Naive thymus-derived CD4-positive, alpha-beta T cell (primary cell): ENCODE measurements around the gene SPIB. TPM values are rescaled to one million over a fixed set of nuclear protein-coding genes. Genes with fewer than 3 reads are reported as not detected.
A peak's percentile ranks its signal among the peaks of the same experiment; 100 is the strongest.

ENCODE experiments used
- ATAC-seq: fragments of 150-1000 bp; cut with Tn5 transposase; 2 replicates; pipeline ENCODE4 v1.10.0; 2021; ENCODE audit warnings: mild to moderate bottlenecking, moderate library complexity
- CTCF ChIA-PET: fragments of 350-600 bp; sonication (Branson Sonifier 250); formaldehyde crosslinking; loops from one replicate; lab custom pipeline; 2021; ENCODE audit warnings: antibody characterized with exemption; lab: Charles Lee
- POLR2A ChIA-PET: fragments of 350-600 bp; sonication (Branson Sonifier 250); formaldehyde crosslinking; loops from one replicate; lab custom pipeline; 2021; ENCODE audit warnings: antibody characterized with exemption, inconsistent platforms; lab: Charles Lee
- DNase-seq, 9 donors: peaks; one replicate each; pipeline versions ENCODE4 v3.0.0 to v3.0.0-alpha.2; 2020 to 2022; ENCODE audit warnings: mixed read lengths in 1 of 9
- H3K27ac ChIP-seq: one replicate; pipeline ENCODE4 v1.7.0; 2013; ENCODE audit warnings: mild to moderate bottlenecking, low read depth, low read length, moderate library complexity
- H3K27me3 ChIP-seq, 2 donors: one replicate each; pipeline ENCODE4 v1.7.0; 2013; ENCODE audit warnings: low read length in 2 of 2, mild to moderate bottlenecking in 2 of 2, moderate library complexity in 2 of 2; ENCODE audit not compliant: control insufficient read depth in 2 of 2, insufficient read depth in 2 of 2
- H3K36me3 ChIP-seq, 3 experiments: 1 replicate in 2 of 3; 2 replicates in 1 of 3; pipeline ENCODE4 v1.7.0; 2013; ENCODE audit warnings: low read length in 3 of 3, mild to moderate bottlenecking in 3 of 3, moderate library complexity in 1 of 3; ENCODE audit not compliant: insufficient read depth in 3 of 3, control insufficient read depth in 2 of 3
- H3K4me1 ChIP-seq, 2 donors: one replicate each; pipeline ENCODE4 v1.7.0; 2013; ENCODE audit warnings: low read length in 2 of 2, mild to moderate bottlenecking in 2 of 2, moderate library complexity in 1 of 2; ENCODE audit not compliant: control insufficient read depth in 2 of 2, insufficient read depth in 2 of 2
- H3K4me3 ChIP-seq: 2 replicates; pipeline ENCODE4 v1.7.0; 2013; ENCODE audit warnings: mild to moderate bottlenecking, low read length
- H3K9me3 ChIP-seq, 3 experiments: 1 replicate in 2 of 3; 2 replicates in 1 of 3; pipeline ENCODE4 v1.7.0; 2013; ENCODE audit warnings: low read length in 3 of 3; ENCODE audit not compliant: control insufficient read depth in 2 of 3
- H3K27ac Mint-ChIP-seq, 9 donors: one replicate each; pipeline ENCODE4 v1.8.0; 2020 to 2022; ENCODE audit warnings: mixed read lengths in 9 of 9, mild to moderate bottlenecking in 8 of 9, moderate library complexity in 5 of 9, inconsistent platforms in 2 of 9
- H3K27me3 Mint-ChIP-seq, 5 donors: one replicate each; pipeline ENCODE4 v1.8.0; 2021 to 2022; ENCODE audit warnings: mixed read lengths in 5 of 5, mild to moderate bottlenecking in 1 of 5
- H3K36me3 Mint-ChIP-seq, 5 donors: one replicate each; pipeline ENCODE4 v1.8.0; 2020 to 2022; ENCODE audit warnings: mixed read lengths in 5 of 5, mild to moderate bottlenecking in 3 of 5, inconsistent platforms in 1 of 5
- H3K4me1 Mint-ChIP-seq, 7 donors: one replicate each; pipeline ENCODE4 v1.8.0; 2020 to 2022; ENCODE audit warnings: mixed read lengths in 7 of 7, mild to moderate bottlenecking in 3 of 7, inconsistent platforms in 1 of 7
- H3K4me3 Mint-ChIP-seq, 10 donors: one replicate each; pipeline ENCODE4 v1.8.0; 2020 to 2022; ENCODE audit warnings: mild to moderate bottlenecking in 10 of 10, mixed read lengths in 10 of 10, moderate library complexity in 6 of 10, inconsistent platforms in 2 of 10
- H3K9me3 Mint-ChIP-seq, 11 donors: one replicate each; pipeline ENCODE4 v1.8.0; 2020 to 2022; ENCODE audit warnings: mixed read lengths in 11 of 11, mild to moderate bottlenecking in 4 of 11, inconsistent platforms in 1 of 11, moderate library complexity in 1 of 11
- intact Hi-C, 2 donors: fragments of 100-400 bp; cut with micrococcal nuclease; formaldehyde crosslinking; loops; one replicate each; pipeline ENCODE4 v1.15.1; 2023
- polyA plus RNA-seq, 2 donors: library from polyadenylated mRNA; unstranded; fragments of 300-500 nt; fragmentation: Illumina TruSeq; gene quantifications; one replicate each; pipeline ENCODE4 v1.2.3, GENCODE V29; 2021
- total RNA-seq, 6 experiments: library from RNA in 5 of 6; stranded (reverse) in 5 of 6; gene quantifications; 1 replicate in 5 of 6; 2 replicates in 1 of 6; pipeline ENCODE4 v1.2.3 and lab custom pipeline; 2021 to 2026

Gene SPIB
- total and polyA plus RNA-seq, 7 experiments from 2014 or later, result 0.19 to 7.5 (median 0.94) TPM

DNA sequence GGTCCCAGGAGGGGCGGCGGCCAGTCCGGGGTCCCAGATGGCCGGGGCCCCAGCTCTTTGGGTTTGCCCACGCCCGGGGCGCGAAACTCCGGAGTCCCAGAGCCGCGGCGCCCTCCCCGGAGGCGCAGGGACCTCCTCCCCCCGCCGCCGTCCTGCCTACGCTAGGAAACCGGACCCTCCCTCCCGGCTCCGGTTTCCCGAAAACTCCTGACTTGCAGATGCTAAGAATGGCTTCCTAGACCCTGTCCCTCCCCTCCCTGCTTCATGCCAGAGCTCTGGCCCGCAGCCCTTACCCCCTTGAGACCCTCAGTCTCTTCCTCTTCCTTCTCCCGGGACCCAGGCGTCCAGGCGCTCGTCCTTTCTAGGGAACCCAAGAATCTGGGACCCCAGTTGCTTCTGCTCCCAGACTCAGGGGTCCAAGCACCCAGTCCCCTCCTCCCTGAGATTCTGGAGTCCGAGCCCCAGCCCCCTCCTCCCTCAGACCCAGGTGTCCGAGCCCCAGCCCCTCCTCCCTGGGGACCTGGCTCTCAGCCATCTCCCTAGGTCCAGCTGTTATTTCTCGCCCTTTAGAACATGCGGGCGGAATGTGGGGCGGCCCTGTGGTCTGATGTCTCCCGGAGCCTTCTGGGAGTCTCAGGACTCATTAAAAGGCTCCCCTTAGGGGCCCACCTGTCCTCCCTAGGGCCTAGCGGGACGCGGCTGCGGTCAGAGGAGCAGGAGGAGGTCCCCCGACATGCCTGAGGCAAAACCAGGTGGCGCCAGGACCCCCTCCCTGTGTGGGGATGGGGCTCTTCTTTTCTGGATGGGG is 13.7 kb downstream of the SPIB start, which contains the start of gene MYBPC2:
Gene MYBPC2, plus strand, starts transcription at position 672 of the 808 bp plus-strand sequence. Its CDS starts 62 bp downstream, at position 734.
- peak within 1 kb of the TSS; percentile 61 for H3K4me3 ChIP-seq
- CTCF ChIA-PET, result interaction anchor here (0.6 kb wide), 1 partner anchor 66 kb away, joined by 6 read pairs; no protein-coding TSS in a partner anchor
- H3K27ac Mint-ChIP-seq, result peak within 1 kb of the TSS; percentile 61 to 94 (median 89)
- peaks cover 0 to 19% (median 12%) of the 10 kb centered on the region in 5 donors for H3K27me3 Mint-ChIP-seq
- peaks cover 0 to 23% (median 16%) of the 10 kb centered on the region in 7 donors for H3K4me1 Mint-ChIP-seq
- DNase-seq (peak in 1 of 9 donors; percentile 36), ATAC-seq (no peak)
- no peaks in the 10 kb centered on the region for H3K9me3 ChIP-seq
- no peaks in the 10 kb centered on the region for H3K9me3 Mint-ChIP-seq
- H3K27me3 ChIP-seq, result no peaks in the 10 kb centered on the region
- POLR2A ChIA-PET, result interaction anchor here (1.4 kb wide), 1 partner anchor 57 kb away, joined by 3 read pairs; the partner anchor contains the start of gene NR1H2
- H3K36me3 Mint-ChIP-seq, result no peaks in the 10 kb centered on the region
- peaks cover 0 to 12% of the 10 kb centered on the region in 2 donors for H3K4me1 ChIP-seq
- H3K27ac ChIP-seq, result peak within 1 kb of the TSS; percentile 73
- peak within 1 kb of the TSS; percentile 87 to 100 (median 92) for H3K4me3 Mint-ChIP-seq
- H3K36me3 ChIP-seq, result no peaks in the 10 kb centered on the region
- intact Hi-C loops, result loop anchor here in 1 of 2 donors (5.0 kb wide), 1 partner anchor 50 kb away; the partner anchor contains the start of gene POLD1

DNA sequence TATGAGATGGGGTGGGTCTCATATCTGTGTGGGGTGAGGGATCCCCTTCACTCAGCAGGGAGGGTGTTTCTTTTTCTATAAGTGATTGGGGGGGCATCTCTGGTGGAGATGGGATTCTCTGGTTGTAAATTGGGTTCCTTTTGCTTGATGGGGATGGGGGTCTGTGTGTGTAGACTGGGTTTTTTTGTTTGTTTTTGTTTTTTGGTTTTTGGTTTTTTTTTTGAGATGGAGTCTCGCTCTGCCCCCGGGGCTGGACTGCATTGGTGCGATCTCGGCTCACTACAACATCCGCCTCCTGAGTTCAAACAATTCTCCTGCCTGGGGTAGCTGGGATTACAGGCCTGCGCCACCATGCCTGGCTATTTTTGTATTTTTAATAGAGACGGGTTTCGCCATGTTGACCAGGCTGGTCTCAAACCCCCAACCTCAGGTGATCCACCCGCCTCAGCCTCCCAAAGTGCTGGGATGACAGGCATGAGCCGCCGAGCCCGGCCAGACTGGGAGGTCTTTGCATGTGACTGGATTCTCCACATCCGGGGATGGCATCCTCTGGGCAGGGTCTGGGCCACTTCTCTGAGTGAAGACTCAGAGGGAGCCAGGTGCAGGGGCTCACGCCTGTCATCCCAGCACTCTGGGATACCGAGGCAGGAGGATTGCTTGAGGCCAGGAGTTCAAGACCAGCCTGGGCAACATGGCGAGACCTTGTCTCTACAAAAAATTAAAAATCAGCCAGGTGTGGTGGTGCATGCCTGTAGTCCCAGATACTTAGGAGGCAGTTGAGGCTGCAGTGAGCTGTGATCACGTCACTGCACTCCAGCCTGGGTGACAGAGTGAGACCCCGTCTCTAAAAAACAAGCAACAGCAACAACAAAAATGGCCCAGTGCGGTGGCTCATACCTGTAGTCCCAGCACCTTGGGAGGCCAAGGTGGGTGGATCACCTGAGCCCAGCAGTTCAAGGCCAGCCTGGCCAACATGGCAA is 14.8 kb downstream of the SPIB start:
- Histone ChIP-seq H3K27me3 (no peaks in the 10 kb centered on the region), H3K9me3 (no peaks in the 10 kb centered on the region), H3K36me3 (no peaks in the 10 kb centered on the region), H3K27ac (no peak overlapping the region), H3K4me3 (no peak overlapping the region), H3K4me1 (peaks cover 0 to 6% of the 10 kb centered on the region in 2 donors)
- ChIA-PET POLR2A (interaction anchor here (1.4 kb wide), 1 partner anchor 58 kb away, joined by 3 read pairs; the partner anchor contains the start of gene NR1H2), CTCF (no interaction called here)
- peaks cover 0 to 23% (median 16%) of the 10 kb centered on the region in 5 donors for H3K27me3 Mint-ChIP-seq
- peaks cover 0 to 22% (median 16%) of the 10 kb centered on the region in 7 donors for H3K4me1 Mint-ChIP-seq
- intact Hi-C loops, result loop anchor here in 1 of 2 donors (5.0 kb wide), 1 partner anchor 51 kb away; the partner anchor contains the start of gene POLD1
- H3K4me3 Mint-ChIP-seq, result peak overlapping the region; percentile 38 to 93 (median 75)
- H3K36me3 Mint-ChIP-seq, result no peaks in the 10 kb centered on the region
- DNase-seq, result no peak
- no peaks in the 10 kb centered on the region for H3K9me3 Mint-ChIP-seq
- no peak for ATAC-seq
- peak overlapping the region in 2 of 9 donors; percentile 56 to 82 for H3K27ac Mint-ChIP-seq

DNA sequence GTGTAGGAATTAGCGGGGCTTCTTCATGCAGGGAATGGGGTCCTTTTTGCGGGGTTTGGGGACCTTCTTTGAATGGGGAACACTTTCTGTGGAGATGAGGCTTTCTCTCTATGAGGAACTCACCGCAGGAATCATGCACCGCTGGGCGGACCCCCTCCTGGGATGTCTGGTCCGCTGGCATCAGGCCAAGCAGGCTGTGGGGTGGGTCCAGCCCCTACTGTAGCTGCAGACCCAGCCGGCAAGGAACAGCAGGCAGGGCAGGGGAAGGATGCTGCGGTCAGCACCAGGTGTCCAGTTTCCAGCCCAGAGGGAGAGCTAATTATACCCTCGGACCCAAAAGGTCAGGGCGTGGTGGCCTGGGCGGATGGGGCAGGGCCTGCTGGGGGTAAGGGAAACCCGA is 15.8 kb downstream of the SPIB start:
- no peaks in the 10 kb centered on the region for H3K36me3 ChIP-seq
- no peak for DNase-seq
- H3K36me3 Mint-ChIP-seq, result no peaks in the 10 kb centered on the region
- H3K4me1 ChIP-seq, result peaks cover 0 to 6% of the 10 kb centered on the region in 2 donors
- H3K4me1 Mint-ChIP-seq, result peaks cover 0 to 16% (median 11%) of the 10 kb centered on the region in 7 donors
- H3K4me3 Mint-ChIP-seq, result peak overlapping the region in 1 of 10 donors; percentile 7
- no peak for ATAC-seq
- H3K4me3 ChIP-seq, result no peak overlapping the region
- no peak overlapping the region for H3K27ac Mint-ChIP-seq
- peaks cover 0 to 22% (median 16%) of the 10 kb centered on the region in 5 donors for H3K27me3 Mint-ChIP-seq
- POLR2A ChIA-PET, result no interaction called here
- CTCF ChIA-PET, result no interaction called here
- no peak overlapping the region for H3K27ac ChIP-seq
- intact Hi-C loops, result loop anchor here in 1 of 2 donors (5.0 kb wide), 1 partner anchor 52 kb away; the partner anchor contains the start of gene POLD1
- H3K27me3 ChIP-seq, result no peaks in the 10 kb centered on the region
- no peaks in the 10 kb centered on the region for H3K9me3 ChIP-seq
- H3K9me3 Mint-ChIP-seq, result no peaks in the 10 kb centered on the region

- H3K27me3 ChIP-seq, result no peaks in the 10 kb centered on the region
- no peak overlapping the region for H3K27ac ChIP-seq
- POLR2A ChIA-PET, result no interaction called here
- ATAC-seq (no peak), DNase-seq (no peak)
- no peak overlapping the region for H3K27ac Mint-ChIP-seq
- H3K4me1 ChIP-seq, result peaks cover 0 to 6% of the 10 kb centered on the region in 2 donors
- H3K9me3 ChIP-seq, result no peaks in the 10 kb centered on the region
- intact Hi-C loops, result no loop called here
- no peaks in the 10 kb centered on the region for H3K36me3 Mint-ChIP-seq
- no peak overlapping the region for H3K4me3 Mint-ChIP-seq
- H3K36me3 ChIP-seq, result no peaks in the 10 kb centered on the region
- H3K9me3 Mint-ChIP-seq, result no peaks in the 10 kb centered on the region
- CTCF ChIA-PET, result no interaction called here
- H3K4me1 Mint-ChIP-seq, result peaks cover 0 to 16% (median 11%) of the 10 kb centered on the region in 7 donors
- peaks cover 0 to 23% (median 16%) of the 10 kb centered on the region in 5 donors for H3K27me3 Mint-ChIP-seq
- H3K4me3 ChIP-seq, result no peak overlapping the region
These were observed 16.5 kb downstream of the SPIB start for GRCh38 chr19:50435221-50435620.

DNA sequence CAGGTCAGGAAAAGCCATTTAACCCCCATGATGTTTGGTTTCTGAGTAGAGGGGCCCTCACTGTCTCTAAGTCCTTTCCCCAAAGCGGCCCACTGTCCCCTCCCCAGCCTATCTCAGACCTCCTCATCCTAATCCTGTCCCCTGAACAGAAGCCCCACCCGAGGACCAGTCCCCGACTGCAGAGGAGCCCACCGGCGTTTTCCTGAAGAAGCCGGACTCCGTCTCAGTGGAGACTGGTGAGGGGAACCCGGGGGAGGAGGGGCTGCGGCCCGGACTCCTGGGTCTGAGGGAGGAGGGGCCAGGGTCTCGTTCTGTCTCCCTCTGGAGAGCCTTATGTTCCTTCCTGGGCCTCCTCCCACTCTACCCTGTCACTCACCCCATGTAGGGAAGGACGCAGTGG is 16.9 kb downstream of the SPIB start:
- Histone ChIP-seq H3K36me3 (no peaks in the 10 kb centered on the region), H3K4me3 (no peak overlapping the region), H3K27ac (no peak overlapping the region), H3K27me3 (no peaks in the 10 kb centered on the region), H3K9me3 (no peaks in the 10 kb centered on the region), H3K4me1 (peaks cover 0 to 6% of the 10 kb centered on the region in 2 donors)
- no peak overlapping the region for H3K27ac Mint-ChIP-seq
- ATAC-seq (no peak), DNase-seq (no peak)
- POLR2A ChIA-PET, result no interaction called here
- peaks cover 0 to 16% (median 10%) of the 10 kb centered on the region in 7 donors for H3K4me1 Mint-ChIP-seq
- no peak overlapping the region for H3K4me3 Mint-ChIP-seq
- intact Hi-C loops, result no loop called here
- peaks cover 0 to 24% (median 15%) of the 10 kb centered on the region in 5 donors for H3K27me3 Mint-ChIP-seq
- H3K36me3 Mint-ChIP-seq, result no peaks in the 10 kb centered on the region
- CTCF ChIA-PET, result no interaction called here
- no peaks in the 10 kb centered on the region for H3K9me3 Mint-ChIP-seq

DNA sequence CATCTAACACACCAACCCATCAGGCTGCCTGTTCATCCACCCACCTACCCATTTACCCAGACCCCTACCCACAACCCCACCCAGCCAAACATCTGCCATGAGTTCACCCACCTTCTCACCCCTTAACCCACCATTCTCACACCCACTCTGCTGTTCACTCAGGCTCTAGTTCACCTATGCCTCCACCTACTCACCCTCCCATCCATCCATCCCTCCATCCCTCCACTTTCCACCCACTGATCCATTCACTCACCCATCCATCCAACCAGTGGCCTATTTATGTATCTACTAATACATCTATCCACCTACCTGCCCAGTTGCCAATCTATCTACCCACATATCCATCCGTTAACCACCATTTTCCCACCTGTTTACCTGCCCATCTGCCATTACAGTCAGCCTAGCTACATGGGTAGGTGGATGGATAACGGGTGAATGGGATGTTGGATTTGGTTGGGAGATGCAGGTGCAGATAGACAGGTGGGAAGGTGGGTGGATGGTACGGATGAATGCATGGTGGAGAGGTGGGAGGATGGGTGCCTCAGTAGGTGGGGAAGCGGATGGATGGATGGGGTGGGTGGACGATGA is 19.2 kb downstream of the SPIB start:
- H3K27ac Mint-ChIP-seq, result no peak overlapping the region
- no peaks in the 10 kb centered on the region for H3K36me3 Mint-ChIP-seq
- Histone ChIP-seq H3K36me3 (no peaks in the 10 kb centered on the region), H3K27me3 (no peaks in the 10 kb centered on the region), H3K9me3 (no peaks in the 10 kb centered on the region), H3K4me1 (no peaks in the 10 kb centered on the region), H3K27ac (no peak overlapping the region), H3K4me3 (no peak overlapping the region)
- ChIA-PET CTCF (no interaction called here), POLR2A (interaction anchor here (0.8 kb wide), 1 partner anchor 10 kb away, joined by 3 read pairs; no protein-coding TSS in a partner anchor)
- no peaks in the 10 kb centered on the region for H3K9me3 Mint-ChIP-seq
- H3K27me3 Mint-ChIP-seq, result peaks cover 0 to 25% (median 10%) of the 10 kb centered on the region in 5 donors
- H3K4me3 Mint-ChIP-seq, result no peak overlapping the region
- intact Hi-C loops, result no loop called here
- DNase-seq (no peak), ATAC-seq (no peak)
- H3K4me1 Mint-ChIP-seq, result peaks cover 0 to 3% (median 0%) of the 10 kb centered on the region in 7 donors
